Activated T-helper 1 cell treated with Interleukin-2 at 50 U/mL for 16 hours (primary cell): Measurements from ENCODE around the gene PRKCE.

Source experiments
- DNase-seq: peaks from one replicate; pipeline ENCODE4 v3.0.0-alpha.2; 2020; ENCODE audit warnings: low read depth

The PRKCE gene

GRCh38 chr2:45964223-45964841 is 312.9 kb downstream of the PRKCE start:
- DNase-seq, result no peak

- DNase-seq, result no peak
Observed at GRCh38 chr2:45964906-45965305, 313.4 kb downstream of the PRKCE start.

- no peak for DNase-seq
Observed at GRCh38 chr2:45965871-45966498, 314.5 kb downstream of the PRKCE start.

- DNase-seq, result no peak
Observed at GRCh38 chr2:45968946-45969584, 317.6 kb downstream of the PRKCE start.

GRCh38 chr2:45973426-45973825 is 322.0 kb downstream of the PRKCE start:
- no peak for DNase-seq

GRCh38 chr2:45974056-45974455 is 322.6 kb downstream of the PRKCE start:
- DNase-seq, result no peak

GRCh38 chr2:45974762-45975408 is 323.4 kb downstream of the PRKCE start:
- DNase-seq, result no peak

GRCh38 chr2:45975752-45976517 is 324.5 kb downstream of the PRKCE start:
- no peak for DNase-seq

GRCh38 chr2:45978302-45978859 is 326.9 kb downstream of the PRKCE start:
- DNase-seq, result no peak

GRCh38 chr2:45979065-45979464 is 327.6 kb downstream of the PRKCE start:
- DNase-seq, result no peak

- no peak for DNase-seq
Observed at GRCh38 chr2:45980161-45980865, 328.8 kb downstream of the PRKCE start.

GRCh38 chr2:45981384-45981930 is 330.0 kb downstream of the PRKCE start:
- DNase-seq, result no peak

- DNase-seq, result no peak
Observed at GRCh38 chr2:45982096-45982495, 330.6 kb downstream of the PRKCE start.

GRCh38 chr2:45983213-45983612 is 331.7 kb downstream of the PRKCE start:
- DNase-seq, result no peak

GRCh38 chr2:45984366-45984765 is 332.9 kb downstream of the PRKCE start:
- DNase-seq, result no peak

- no peak for DNase-seq
Observed at GRCh38 chr2:45984896-45985473, 333.5 kb downstream of the PRKCE start.

GRCh38 chr2:45986509-45986908 is 335.0 kb downstream of the PRKCE start:
- no peak for DNase-seq

- no peak for DNase-seq
Observed at GRCh38 chr2:45987856-45988255, 336.4 kb downstream of the PRKCE start.

- no peak for DNase-seq
Observed at GRCh38 chr2:45988879-45989278, 337.4 kb downstream of the PRKCE start.

- no peak for DNase-seq
Observed at GRCh38 chr2:45990131-45990530, 338.7 kb downstream of the PRKCE start.
